ENCODE data around the gene STX12. TPM values are rescaled to one million over a fixed set of nuclear protein-coding genes. Genes with fewer than 3 reads are reported as not detected.

The STX12 gene
- total RNA-seq (2014; rRNA removed; shearing (Covaris generic)), result 17.8 and 22.2 TPM in 2 replicates

DNA sequence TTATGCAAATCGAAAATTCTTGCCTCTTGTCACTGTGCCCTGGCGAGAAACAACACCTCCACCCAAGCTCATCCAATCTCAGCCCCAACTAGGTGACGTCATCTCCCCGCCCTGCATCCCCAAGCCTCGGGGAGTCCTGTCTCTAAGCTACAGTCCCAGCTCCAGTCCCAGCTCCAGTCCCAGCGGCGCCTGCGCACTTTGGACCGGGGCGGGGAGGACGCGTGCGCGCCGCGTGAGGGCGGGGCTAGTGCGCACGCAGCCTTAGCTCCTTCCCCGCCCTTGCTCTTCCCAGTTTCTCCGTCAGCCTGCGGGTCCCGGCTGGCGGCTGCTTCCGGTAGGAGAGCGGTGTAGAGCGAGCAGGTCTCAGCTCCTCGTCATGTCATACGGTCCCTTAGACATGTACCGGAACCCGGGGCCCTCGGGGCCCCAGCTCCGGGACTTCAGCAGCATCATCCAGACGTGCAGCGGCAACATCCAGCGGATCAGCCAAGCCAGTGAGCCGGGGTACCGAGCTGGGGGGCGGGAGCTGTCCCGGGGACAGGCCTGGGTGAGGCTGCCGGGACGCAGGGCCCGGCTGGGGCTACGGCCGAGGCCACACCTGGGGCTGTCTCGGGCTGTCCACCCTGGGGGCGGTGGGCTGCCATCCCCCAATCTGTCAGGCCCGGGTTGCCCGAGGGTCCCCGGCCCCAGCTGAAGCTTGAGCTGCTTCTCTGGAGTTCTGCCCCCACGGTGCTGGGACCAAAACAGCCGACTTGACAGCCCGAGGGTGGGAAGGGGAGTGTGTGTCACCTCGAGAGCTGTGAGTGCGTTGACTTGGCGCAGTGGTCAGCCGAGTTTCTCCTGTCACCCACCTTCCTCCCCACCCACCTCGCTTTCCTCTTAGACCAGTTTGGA, at the start of gene STX12:
Gene STX12, plus strand, starts transcription at position 288 of the 894 bp plus-strand sequence. Its CDS starts 89 bp downstream, at position 377.

DNA sequence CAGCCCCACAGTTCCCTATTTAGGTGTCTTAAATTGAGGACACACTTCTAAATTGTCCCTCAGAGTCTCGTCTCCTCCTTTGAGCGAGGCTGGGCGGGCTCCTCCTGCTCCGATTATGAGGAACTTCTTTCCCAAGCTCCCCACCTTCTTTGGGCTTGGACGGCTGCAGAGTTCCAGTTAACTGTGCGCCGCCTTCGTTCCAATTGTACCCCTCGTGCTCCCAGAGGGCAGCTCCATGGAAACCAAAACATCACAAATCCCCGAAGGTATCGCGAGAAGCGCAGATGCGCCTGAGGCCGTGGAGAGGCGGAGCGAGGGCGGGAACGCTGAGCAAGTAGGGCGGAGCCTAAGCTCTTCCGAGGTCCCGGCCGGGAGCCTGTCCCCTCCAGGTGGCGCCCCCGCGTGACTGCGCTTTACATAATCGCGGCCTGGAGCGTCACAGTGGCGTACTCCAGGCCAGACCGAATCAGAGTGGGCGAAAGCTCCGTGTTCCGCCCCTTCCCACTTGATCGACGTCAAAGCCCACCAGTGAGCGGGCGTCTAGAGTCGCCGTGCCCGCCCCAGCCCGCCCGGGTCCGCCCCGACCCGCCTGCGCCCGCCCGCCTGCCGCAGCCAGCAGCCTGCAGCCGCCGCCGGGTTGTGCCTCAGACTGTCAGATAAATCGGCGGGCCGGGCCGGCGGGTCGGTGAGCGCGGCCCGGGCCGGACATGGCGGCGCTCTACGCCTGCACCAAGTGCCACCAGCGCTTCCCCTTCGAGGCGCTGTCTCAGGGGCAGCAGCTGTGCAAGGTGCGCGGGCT, 47.4 kb upstream of the STX12 start, which contains the start of gene FAM76A:
Gene FAM76A, plus strand, starts transcription at position 588 of the 799 bp plus-strand sequence. Its CDS starts 120 bp downstream, at position 708.

GRCh38 chr1:27830621-27831440, 57.8 kb downstream of the STX12 start, which contains the start of gene PPP1R8:
PPP1R8 (plus strand) TSS chr1:27830782; CDS start chr1:27830836, 54 bp downstream.

DNA sequence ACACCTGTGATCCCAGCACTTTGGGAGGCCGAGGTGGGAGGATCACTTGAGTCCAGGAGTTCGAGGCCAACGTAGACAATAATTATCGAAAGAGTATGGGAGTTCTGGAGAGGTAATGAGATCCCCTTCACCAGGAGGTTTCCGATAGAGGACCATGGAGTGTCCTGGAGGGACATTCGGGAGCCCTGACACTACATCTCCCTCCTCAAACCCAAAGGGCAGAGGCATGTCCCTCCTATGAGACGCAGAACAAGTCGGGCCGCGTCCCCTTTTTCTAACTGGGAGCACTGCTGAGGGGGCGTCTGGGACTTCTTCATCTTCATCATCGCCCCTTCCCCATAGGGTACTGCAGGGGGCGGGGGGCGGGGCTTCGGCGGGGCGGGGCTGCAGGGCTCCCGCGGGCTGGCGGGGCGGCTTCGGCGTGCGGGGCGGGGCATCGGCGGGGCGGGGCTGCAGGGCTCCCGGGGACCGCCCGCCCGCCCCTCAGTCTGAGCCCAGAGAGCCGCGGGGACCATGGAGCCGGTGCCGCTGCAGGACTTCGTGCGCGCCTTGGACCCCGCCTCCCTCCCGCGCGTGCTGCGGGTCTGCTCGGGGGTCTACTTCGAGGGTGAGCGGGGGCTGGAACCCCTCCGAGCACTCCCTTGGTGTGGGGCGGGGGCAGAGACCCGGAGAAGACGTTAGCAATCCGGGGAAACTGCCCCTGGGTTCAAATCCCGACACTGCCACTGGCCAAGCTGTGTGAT, 99.2 kb downstream of the STX12 start, which contains the start of gene THEMIS2:
Gene THEMIS2, plus strand, starts transcription at position 486 of the 743 bp plus-strand sequence. Its CDS starts 28 bp downstream, at position 514.

Small RNA genes within 50 kb of the gene (small RNA-seq; reads per million reads assigned to genes)
- gene AL020997.2, result not detected
- gene RNU6-1245P, result not detected
- 251 reads per million, percentile 97 among the genes with 10 or more reads in this experiment for gene SCARNA1

Other genes with a start within 250 kb of the STX12 start
- 9.5 and 10.8 TPM in 2 replicates for gene AHDC1, start 169.1 kb upstream of the STX12 start, total RNA-seq (2014; rRNA removed; shearing (Covaris generic))
- gene FGR, start 138.0 kb upstream of the STX12 start, total RNA-seq (2014; rRNA removed; shearing (Covaris generic)), result 0.05 TPM in 1 of 2 replicates, not detected in the other
- gene IFI6, start 101.0 kb upstream of the STX12 start, total RNA-seq (2014; rRNA removed; shearing (Covaris generic)), result 33.7 and 40.2 TPM in 2 replicates
- 7.0 and 8.9 TPM in 2 replicates for gene FAM76A, start 47.3 kb upstream of the STX12 start, total RNA-seq (2014; rRNA removed; shearing (Covaris generic))
- 55.5 and 63.8 TPM in 2 replicates for gene PPP1R8, start 57.6 kb downstream of the STX12 start, total RNA-seq (2014; rRNA removed; shearing (Covaris generic))
- 3.4 and 6.0 TPM in 2 replicates for gene THEMIS2, start 99.3 kb downstream of the STX12 start, total RNA-seq (2014; rRNA removed; shearing (Covaris generic))
- 91.6 and 107 TPM in 2 replicates for gene RPA2, start 141.4 kb downstream of the STX12 start, total RNA-seq (2014; rRNA removed; shearing (Covaris generic))
- gene SMPDL3B, start 161.8 kb downstream of the STX12 start, total RNA-seq (2014; rRNA removed; shearing (Covaris generic)), result 0.19 and 0.60 TPM in 2 replicates
- gene XKR8, start 186.8 kb downstream of the STX12 start, total RNA-seq (2014; rRNA removed; shearing (Covaris generic)), result not detected in 2 replicates